Liver (tissue), 2 donors: ENCODE data around the gene BOC.

Source experiments
- TF ChIP-seq, protein P1 (sequence below): fragments of 150-350 bp; IDR thresholded peaks from 2 replicates; pipeline ENCODE4 v1.5.1; 2017; ENCODE audit warnings: improper control_type of control experiment, low read depth, low read length; ENCODE audit not compliant: missing input control
- TF ChIP-seq, protein P2 (sequence below): IDR thresholded peaks from 2 replicates; pipeline ENCODE4 v1.6.1; 2016; ENCODE audit warnings: antibody characterized with exemption
- donor health status: healthy.

DNA sequence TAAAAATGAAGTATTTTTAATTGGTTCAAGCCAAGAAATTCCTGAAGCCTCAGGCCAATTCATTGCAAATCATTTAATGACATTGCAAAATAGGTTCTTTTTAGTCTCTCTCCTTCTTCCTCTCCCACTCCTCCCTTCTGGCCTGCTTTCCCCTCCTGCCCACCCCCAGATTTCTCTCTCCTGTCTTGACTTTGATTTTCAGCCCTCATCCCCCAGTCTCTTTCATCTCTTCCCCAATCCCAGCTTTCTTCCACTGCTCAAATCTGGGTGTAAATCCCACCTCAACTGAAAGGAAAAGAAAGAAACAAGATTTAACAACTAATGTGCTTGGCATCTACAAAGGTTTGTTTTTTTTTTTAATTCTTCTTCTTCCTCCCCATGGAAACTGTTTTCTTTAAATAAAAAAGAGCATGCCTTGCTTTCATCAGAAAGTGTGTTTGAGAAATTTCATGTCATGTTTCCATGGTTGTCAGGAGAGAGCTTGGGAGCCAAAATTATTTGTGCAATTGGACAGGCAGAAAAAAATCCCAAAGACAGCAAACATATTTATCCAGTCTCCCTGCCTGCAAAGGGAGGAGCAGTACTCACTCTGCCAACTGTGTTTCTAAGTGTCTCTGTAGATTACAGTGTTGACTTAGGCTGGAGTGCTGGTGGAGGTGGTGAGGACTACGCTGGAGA lies 50.4 kb downstream of the BOC start:
- TF ChIP-seq, protein P1, sequence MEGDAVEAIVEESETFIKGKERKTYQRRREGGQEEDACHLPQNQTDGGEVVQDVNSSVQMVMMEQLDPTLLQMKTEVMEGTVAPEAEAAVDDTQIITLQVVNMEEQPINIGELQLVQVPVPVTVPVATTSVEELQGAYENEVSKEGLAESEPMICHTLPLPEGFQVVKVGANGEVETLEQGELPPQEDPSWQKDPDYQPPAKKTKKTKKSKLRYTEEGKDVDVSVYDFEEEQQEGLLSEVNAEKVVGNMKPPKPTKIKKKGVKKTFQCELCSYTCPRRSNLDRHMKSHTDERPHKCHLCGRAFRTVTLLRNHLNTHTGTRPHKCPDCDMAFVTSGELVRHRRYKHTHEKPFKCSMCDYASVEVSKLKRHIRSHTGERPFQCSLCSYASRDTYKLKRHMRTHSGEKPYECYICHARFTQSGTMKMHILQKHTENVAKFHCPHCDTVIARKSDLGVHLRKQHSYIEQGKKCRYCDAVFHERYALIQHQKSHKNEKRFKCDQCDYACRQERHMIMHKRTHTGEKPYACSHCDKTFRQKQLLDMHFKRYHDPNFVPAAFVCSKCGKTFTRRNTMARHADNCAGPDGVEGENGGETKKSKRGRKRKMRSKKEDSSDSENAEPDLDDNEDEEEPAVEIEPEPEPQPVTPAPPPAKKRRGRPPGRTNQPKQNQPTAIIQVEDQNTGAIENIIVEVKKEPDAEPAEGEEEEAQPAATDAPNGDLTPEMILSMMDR = no peak
- TF ChIP-seq, protein P2, sequence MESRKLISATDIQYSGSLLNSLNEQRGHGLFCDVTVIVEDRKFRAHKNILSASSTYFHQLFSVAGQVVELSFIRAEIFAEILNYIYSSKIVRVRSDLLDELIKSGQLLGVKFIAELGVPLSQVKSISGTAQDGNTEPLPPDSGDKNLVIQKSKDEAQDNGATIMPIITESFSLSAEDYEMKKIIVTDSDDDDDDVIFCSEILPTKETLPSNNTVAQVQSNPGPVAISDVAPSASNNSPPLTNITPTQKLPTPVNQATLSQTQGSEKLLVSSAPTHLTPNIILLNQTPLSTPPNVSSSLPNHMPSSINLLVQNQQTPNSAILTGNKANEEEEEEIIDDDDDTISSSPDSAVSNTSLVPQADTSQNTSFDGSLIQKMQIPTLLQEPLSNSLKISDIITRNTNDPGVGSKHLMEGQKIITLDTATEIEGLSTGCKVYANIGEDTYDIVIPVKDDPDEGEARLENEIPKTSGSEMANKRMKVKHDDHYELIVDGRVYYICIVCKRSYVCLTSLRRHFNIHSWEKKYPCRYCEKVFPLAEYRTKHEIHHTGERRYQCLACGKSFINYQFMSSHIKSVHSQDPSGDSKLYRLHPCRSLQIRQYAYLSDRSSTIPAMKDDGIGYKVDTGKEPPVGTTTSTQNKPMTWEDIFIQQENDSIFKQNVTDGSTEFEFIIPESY = no peak
